ENCODE data around the gene ERBIN.

DNA sequence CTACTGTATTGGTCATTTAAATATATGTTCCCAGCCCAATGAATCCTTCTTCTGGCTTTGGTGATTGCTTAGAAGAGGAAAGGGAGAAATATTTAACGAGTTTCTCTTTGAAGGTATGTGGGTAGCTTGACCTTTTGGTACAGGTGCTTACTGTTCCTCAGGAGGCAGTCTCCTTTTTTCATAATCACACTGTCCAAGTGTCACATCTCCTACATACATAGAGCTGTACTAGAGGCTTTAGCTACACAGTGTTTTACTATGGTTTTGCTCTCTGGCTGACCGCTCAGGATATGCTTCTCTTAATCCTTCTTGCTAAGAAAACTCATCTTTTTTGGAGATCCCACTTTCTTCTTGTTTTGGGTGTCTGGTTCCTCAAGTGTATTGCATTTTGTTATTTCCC lies 6.9 kb downstream of the ERBIN start:
- no peak for TF ChIP-seq EZH2phosphoT487 (IDR thresholded peaks at IDR 0.05; ENCODE audit: insufficient read depth, low read depth)
- TF ChIP-seq EZH2 (IDR thresholded peaks at IDR 0.05; ENCODE audit: insufficient read depth, poor library complexity, severe bottlenecking), result no peak

All from GM23248 (cell line).